NOMO-1 treated with dmso at 0.1 percent for 144 hours (cell line): ENCODE measurements around the gene C10orf71.

Experiments used
- DNase-seq: peaks from one replicate; lab custom pipeline; 2025; ENCODE audit not compliant: unreplicated experiment; lab: John Stamatoyannopoulos, UW

Gene C10orf71

DNA sequence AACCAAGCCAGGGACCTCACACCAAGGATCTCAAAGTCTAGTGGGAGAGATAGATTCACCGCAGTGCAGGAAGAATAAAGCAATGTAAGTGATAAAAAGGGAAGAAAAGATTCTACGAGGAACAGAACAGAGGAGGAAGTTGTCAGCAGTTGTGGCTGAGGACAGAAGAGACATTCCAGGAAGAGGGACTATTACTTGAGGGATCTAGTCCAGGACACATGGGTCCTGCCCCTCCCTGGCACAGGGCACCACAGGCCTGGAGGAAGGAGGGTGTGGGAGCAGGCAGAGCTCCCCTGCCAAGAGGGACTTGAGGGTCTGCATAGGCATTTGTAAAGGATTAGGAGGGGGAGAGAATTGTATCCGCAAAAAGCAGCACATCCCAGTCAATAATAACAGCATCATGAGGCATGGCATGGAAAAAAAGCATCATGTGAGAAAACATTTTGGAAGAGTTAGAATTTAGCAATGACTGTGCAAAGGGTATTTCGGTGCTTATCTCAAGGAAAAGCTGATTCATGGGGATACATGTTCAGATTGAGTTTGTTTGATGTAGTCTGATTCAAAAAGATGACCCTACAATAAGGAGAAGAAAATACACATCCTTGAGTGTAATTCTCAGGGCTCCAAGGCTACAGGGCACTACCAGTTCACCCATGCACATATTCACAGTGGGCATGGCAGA is 12.7 kb downstream of the C10orf71 start:
- no peak for DNase-seq

DNA sequence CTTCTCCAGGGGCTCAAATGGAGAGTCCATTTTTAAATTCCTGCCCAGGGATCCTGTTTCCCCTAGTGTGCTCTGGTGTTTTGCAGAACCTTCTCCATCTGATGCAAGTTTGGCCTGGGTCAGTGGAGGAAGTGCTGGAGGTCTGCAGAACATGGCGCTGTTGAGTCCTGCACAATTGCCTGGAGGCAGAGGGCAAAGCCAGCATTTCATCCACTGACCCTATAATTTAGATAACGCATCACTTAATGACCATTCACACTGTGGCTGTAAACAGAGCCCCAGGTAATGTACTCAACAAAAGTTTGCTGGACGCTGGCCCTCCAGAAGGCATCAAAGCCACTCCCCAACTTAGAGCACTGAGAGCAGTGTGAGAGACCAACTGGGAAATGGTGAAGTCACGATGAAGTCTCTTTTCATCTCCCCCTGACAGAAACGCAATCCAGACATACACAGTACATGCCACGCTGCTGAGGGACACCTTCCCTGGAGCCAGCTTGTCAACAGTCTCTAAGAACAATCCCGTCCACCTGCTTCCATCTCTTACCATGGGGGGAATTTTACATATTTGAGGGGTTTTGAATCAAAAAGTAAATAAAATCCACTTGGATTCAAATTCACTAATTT is 13.4 kb downstream of the C10orf71 start:
- no peak for DNase-seq

DNA sequence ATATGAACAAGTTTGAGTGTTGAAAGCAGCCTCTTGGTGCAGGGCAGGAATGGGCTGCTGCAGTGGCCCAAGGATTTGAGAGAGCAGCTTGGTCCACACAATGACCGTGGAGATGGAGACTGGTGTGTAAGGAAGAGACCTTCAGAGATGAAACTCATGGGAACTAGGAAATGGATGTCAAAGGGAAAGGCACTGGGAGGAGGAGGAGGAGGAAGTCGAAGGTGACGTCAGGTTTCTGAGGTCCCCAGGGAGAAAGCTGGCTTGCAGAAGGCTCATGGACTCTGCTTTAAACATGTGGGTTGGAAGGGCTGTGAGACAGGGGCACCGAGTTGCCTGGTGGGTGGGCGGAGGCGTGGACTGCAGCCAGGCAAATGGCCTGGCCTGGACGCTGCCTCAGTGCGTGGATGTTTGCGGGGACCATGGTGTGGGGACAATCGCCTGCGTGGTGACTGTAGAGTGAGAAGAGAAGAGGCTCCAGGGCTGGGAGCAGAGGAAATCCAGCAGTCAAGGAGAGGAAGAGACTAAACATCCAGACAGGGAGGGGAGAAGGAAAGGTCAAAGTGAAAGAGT is 14.6 kb downstream of the C10orf71 start:
- DNase-seq, result no peak

DNA sequence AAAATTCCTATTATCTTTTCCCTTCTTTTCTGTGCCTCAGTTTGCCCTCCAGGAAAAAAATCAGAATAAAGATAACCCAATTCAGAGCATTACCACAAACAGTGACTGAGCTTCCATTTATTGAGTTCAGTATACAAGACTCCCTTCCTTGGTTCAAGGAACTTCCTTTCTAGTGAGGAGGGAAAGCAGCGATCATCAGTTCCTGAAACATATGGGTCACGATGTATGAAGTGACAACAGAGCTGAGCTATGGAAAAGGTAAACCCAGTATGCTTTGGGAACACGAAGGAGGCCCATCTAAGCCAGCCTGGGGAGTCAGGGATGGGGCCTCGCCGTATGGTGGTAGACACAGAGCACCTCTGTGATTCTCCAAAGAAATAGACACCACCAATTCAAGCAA is 15.8 kb downstream of the C10orf71 start:
- no peak for DNase-seq

DNA sequence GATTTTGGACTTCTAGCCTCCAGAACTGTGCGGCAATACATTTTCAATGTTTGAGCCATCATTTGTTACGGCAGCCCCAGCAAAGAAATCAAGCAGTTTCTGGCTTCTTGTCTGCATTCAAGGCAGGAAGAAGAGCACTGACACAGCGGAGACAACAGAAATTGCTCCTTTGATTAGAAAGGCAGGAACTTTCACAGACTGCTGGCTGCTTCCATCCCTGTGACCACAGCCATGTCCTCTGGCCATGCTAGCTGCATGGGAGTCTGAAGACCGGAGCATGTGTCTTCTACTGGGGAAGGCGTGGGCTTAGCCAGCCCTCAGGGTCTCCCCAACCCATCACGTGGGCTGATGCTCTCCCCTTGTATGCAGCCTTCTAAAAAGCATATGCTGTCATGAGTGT is 19.1 kb downstream of the C10orf71 start:
- DNase-seq, result no peak

DNA sequence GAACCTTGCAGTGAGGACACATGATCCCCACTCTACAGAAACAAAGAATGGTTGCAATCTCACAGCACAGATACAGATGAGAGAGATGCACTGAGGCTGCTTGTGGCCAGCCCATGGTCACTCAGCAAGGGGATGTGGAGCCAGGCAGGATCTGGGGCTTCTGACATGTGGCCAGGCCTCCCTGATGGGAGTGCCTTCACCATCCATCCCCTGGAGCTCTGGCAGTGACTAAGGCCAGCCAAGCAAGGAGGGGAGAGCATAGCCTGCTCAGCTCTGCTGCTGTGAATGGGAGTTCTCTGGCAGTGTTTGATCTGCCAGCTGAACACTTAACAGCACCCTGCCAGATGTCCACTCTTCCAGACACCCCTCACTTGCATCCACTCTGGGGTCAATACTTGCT is 19.8 kb downstream of the C10orf71 start:
- no peak for DNase-seq

DNA sequence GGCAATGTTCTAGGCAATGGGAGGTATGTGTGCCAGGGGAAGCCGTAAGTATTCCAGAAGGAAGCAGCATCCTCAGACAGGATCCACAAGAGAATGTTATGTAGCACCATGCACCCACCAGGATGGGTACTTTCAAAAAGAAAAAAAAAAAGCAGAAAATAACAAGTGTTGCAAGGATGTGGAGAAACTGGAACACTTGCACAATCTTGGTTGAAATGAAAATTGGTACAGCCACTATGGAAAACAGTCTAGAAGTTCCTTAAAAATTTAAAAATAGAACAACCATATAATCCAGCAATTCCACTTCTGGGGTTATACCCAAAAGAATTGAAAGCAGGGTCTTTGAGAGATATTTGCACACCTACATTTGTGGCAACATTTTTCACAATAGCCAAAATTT is 20.2 kb downstream of the C10orf71 start:
- DNase-seq, result no peak

DNA sequence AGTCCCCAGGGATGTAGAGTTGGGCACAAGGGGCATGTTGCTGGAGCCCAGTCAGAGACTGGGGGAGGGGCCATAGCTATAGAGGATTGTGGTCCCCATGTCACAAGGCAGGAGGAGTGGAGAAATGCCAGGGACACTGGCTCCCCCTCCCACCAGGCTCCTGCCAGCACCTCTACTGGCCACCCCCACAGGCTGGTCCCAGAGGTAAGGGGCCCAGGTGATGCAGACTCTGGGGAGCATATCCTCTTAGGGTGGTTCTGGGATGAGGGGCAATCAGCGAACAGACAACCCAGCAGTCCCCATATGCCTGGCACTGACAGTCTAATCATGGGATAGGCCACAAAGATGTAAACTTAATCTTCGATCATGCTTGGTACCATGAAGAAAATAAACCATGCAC is 21.2 kb downstream of the C10orf71 start:
- DNase-seq, result no peak

DNA sequence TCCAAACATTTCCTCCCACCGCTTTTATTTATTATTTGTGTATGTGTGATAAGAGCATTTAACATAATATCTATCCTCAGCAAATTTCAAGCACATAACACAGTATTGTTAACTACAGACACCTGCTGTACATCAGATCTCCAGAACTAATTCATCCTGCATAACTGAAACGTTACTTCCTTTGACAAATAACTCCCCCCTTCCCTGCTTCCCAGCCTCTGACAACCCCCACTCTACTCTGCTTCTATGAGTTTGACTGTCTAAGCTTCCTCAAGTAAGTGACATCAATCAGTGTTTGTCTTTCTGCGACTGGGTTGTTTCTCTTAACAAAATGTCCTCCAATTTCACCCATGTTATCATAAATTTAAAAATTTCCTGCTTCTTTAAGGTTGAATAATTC is 22.1 kb downstream of the C10orf71 start:
- no peak for DNase-seq

DNA sequence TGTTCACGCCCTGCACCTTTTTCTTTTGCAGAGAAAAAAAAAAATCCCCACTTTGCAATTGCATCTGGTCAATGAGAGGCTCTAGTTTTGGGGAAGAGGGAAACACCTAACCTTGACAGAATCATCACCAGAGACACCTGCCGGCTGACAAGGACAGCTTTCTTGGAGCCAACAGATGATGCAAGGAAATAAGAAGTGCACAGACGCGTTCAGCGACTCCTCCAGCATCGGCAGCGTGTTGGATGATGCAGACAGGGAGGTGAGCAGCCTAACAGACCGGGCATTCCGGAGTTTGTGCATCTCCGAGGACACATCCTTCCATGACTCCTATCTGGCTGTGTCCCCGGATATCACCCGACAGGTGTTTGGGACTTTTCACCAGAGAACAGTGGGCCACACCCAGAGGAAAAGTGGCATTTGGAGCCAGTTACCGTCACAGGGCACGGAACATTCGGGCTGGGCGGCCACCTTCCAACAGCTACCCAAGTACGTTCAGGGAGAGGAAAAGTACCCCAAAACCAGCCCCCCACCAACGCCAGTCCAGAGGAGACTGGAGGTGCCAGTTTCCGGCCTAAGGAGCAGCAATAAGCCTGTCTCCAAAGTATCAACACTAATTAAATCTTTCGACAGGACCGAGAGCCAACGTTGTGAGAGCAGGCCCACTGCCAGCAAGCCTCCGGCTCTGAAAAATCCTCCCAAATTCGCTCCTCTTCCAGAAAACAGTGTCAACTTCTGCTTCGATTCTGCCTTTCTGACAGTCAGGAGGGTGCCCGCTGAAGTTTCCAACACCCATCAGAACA is 23.6 kb downstream of the C10orf71 start:
- no peak for DNase-seq

DNA sequence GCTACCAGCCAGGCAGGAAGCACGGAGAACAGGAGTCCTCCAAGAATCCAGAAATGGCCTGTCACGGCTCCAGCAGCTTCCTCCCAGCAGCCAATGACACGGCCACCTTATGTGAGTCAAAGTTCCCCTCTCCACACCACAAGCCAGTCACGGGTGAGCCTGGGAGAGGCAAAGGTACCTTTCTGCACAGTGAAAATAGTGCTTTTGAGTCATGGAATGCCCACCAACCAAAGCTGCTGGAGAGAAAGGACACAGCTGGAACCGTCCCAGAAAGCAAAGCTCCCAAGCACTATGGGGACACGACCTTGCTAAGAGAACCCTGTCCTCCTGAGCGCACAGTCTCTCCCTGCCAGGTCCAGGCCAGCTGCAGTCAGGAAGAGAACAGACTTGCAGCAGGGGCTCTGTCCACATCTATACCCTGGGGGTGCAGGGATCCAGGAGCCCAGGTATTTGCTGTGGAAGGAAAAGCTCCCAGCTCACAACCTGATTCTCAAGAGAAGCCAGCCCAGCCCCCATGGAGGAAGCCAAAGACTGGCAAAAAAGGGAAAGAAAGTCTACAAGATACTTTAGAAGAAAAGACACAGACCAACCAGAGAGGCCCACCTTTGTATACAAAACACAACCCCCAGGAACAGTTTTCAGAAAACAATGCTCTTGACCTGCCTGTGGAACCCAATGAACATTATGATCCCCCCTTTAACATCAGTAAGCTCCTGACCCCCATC is 24.4 kb downstream of the C10orf71 start:
- DNase-seq, result no peak

DNA sequence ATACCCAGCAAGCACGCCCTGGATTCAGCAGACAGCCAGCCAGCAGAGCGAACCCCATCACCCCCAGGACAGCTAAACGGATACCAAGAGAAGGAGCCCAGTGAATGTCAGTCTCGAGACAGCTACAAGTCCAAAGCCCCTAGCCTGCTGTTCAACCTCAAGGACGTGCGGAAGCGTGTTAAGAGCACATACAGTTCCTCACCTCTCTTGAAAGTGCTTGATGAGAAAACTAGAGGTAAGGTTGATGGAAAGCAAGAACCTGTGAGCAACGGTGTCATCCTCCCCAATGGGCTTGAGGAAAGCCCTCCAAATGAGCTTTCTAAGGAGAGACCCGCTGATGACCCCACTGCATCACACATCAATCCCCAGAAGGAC is 24.9 kb downstream of the C10orf71 start:
- no peak for DNase-seq

DNA sequence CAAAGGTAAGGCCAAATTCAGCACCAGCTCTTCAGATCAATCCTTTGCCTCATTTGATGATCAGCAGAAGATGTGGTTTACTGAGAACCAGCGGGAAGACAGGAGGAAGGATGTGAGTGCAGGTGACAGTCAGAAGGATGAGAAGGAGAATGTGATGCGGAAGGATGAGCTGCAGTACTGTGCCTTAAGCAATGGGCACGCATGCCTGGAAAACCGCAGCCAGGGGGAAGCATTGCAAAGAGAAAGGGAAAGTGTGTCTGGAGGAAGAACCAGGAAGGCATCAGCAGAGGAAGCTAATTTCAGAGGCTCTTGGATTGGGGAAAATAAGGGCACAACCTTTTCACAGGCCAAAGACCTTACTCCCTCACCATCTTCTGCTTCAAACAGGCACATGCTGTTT is 25.7 kb downstream of the C10orf71 start:
- DNase-seq, result no peak

DNA sequence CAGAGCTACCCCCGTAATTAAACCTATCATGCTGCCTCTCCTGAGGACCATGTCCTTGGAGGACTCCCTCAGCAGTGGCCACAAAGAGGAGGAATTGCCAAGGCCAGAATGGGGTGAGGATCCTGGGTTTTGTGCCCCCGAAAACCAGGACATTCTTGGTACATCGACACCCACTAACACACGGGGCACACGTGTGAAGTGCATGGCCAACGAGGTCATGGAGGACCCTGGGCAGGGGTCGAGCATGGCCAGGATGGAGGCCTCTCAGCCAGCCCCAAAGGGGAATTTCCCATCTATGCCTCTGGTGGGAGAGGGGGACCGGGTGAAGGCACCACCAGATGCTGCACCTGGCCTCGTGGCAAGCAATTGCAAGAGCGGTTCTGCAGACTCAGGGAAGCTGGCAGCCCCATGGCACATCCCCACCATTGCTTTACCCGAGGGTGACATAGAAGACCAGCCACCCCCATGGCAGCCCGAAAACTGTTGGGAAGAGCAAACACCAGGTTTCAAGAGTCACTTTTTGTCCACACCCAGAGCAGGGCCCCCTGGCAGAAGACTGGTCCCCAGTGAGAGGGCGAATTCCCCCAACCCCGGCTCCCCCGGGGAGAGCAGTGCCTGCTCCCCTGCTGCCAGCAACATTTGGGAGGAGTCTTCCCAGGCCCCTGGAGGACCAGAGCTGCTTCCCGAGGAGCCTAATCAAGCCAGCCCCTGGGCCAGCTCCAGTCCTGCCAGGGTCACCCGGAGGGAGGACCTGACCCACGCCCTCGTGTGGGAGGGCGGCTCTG is 26.4 kb downstream of the C10orf71 start:
- DNase-seq, result no peak

DNA sequence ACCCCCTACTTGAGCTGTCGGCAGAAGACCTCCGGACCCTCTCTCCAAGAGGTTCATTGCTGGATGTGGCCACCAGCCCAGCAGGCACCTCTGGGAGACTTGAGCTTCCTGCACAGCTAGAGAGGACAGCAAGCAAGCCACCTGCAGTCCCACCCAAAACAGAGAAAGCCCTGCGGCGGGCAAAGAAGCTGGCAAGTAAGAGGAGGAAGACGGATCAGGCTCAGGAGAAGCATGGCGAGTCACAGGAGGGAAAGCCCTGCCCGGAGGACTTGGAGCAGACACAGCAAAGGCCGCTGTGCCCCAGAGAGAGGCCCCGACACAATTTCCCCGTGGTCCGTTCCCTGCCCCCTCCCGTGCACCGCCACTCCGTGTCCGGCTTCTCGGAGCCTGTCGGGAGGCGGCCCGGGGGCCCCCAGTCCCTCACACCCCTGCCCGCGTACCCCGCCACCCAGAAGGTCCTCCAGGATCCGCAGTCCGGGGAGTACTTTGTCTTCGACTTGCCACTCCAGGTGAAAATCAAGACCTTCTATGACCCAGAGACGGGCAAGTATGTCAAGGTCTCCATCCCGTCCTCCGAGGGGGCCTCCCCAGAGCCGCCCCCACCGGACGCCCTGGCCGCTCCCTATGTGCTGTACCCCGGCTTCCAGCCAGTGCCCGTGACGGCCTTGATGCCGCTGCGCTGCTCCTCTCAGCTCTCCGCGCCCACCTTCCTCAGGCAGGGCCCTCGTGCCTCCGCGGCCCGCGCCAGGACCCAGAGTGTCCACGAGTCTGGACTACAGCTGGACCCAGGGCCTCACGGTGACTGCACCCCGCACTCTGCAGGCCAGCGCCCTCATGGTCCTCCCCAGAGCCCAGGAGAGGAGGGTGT is 27.2 kb downstream of the C10orf71 start:
- DNase-seq, result no peak

DNA sequence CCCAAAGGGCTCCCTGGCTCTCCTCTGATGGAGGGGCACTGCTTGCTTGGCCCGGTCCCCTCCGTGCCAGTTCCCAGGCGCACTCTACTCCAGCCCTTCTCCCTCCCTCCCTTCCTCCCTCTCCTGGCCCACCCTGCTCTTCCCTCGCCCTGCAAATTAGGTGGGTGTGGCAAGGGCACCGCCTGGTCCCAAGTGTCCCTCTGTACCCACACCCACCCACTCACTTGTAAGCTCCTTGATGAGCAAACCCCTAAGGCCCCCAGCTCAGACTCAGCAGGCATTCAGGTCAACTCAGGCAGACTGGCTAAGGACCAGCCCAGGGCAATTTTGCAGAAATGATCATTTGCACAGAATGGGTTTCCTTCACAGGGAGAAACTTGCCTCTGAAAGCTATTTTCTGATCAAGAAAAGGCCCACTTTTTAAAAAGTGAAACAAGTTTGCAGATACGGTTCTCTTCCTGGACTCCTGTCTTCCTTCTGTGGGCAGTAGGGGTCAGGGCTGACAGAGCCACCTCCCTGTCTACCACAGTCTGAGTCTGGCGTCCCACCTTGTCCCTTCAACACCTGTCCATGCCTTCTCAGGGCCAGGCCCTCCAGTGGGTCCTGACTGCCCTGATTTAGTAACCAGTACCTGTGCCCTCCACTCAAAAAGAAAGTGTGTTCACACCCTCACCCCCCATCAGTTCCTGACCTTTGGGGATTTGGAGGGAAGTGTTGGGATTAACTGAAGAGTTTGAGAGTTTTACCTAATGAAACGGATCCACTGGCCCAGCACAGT is 28.3 kb downstream of the C10orf71 start:
- DNase-seq, result no peak

DNA sequence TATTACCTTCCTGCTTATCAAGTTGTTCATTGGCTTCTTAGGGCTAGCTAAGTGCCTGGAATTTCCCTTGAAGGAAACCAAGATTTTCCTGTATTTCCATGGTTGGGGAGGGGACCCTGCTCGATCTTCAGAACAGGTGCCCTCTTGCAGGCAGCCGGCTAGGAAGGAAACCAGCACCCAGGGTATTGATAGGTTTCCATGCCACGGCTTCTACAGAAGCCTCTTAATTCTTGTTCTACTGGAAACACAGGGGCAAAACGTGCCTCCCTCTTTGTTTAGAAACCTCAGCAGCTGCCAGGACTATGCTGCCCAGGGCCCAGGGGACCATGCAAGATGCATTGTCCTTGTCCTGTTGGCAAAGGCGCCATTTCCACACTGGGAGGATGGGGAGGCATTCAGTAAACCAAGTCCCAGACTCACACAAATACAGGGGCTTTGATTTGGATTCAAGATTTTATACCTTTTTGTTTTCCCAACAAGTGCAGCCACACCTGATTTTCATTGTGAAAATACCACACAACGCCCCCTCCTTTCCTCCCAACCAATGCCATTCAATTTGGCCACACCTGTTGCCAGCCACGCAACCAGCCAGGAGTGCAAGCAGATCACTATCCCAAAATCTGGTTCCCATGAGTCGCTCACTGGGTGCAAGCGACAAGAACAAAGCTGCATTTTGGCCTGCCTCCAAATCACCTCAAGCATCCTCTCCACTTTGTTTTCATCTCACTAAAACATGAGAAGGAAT is 29.6 kb downstream of the C10orf71 start:
- no peak for DNase-seq

DNA sequence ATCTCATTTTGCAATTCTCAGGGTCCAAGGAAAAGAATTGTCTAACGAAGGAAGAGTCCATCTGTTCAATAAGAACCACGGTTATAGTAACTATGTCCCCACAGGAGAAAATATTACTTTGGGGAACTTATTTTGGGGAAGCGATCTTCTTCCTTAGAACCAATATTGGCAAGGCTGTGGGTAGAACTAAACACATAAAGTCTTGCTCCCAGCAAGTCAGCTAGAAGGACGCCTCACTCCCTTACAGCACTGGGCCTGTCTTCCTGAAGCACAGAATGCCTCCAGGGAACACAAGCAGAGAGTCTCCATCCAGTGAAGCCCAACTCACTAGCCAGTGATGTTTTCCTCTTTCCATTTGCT is 30.2 kb downstream of the C10orf71 start:
- DNase-seq, result peak; percentile 3
